H1 (cell line): ENCODE data around the gene GPC1. TPM values are rescaled to one million over a fixed set of nuclear protein-coding genes. Genes with fewer than 3 reads are reported as not detected.

Source experiments
- CTCF ChIA-PET: fragments of 300-600 bp; sonication (Branson Sonifier 250); formaldehyde crosslinking; loops from one replicate; lab custom pipeline; 2021; ENCODE audit not compliant: partially characterized antibody; lab: Charles Lee
- POLR2A ChIA-PET: fragments of 300-600 bp; sonication (Branson Sonifier 250); formaldehyde crosslinking; loops from one replicate; lab custom pipeline; 2021; ENCODE audit warnings: inconsistent platforms; ENCODE audit not compliant: partially characterized antibody; lab: Charles Lee
- DNase-seq, 2 experiments: peaks; one replicate each; pipeline versions ENCODE4 v3.0.0 to v3.0.0-alpha.2; 2010 to 2022; ENCODE audit warnings: low spot score in 2 of 2, low read depth in 1 of 2, mixed read lengths in 1 of 2
- FAIRE-seq: peaks from 2 replicates; lab custom pipeline; 2011; peaks lifted over from hg19 to GRCh38; lab: Jason Lieb, UNC
- H2AFZ ChIP-seq: 2 replicates; pipeline ENCODE4 v1.8.1; 2012; ENCODE audit warnings: low read length, inconsistent platforms
- H2AK5ac ChIP-seq: 2 replicates; pipeline ENCODE4 v1.6.1; 2013; ENCODE audit warnings: low read depth, low read length
- H2BK120ac ChIP-seq: replicated peaks from 2 replicates; pipeline ENCODE3; 2013; ENCODE audit warnings: low read depth, low read length, inconsistent platforms
- H2BK12ac ChIP-seq: 2 replicates; pipeline ENCODE4 v1.6.1; 2013; ENCODE audit warnings: low read depth, low read length
- H2BK15ac ChIP-seq: 2 replicates; pipeline ENCODE4 v1.6.1; 2013; ENCODE audit warnings: low read length
- H2BK20ac ChIP-seq: 2 replicates; pipeline ENCODE4 v1.6.1; 2013; ENCODE audit warnings: low read length
- H2BK5ac ChIP-seq: 2 replicates; pipeline ENCODE4 v1.6.1; 2013; ENCODE audit warnings: low read depth, low read length
- H3K14ac ChIP-seq: 2 replicates; pipeline ENCODE4 v1.6.1; 2013; ENCODE audit warnings: inconsistent platforms; ENCODE audit not compliant: insufficient read length
- H3K18ac ChIP-seq: 2 replicates; pipeline ENCODE4 v1.6.1; 2013; ENCODE audit warnings: low read length; ENCODE audit errors: extremely low read depth
- H3K23ac ChIP-seq: 2 replicates; pipeline ENCODE4 v1.6.1; 2013; ENCODE audit warnings: inconsistent platforms; ENCODE audit not compliant: insufficient read length
- H3K23me2 ChIP-seq: 2 replicates; pipeline ENCODE4 v1.6.1; 2013; ENCODE audit warnings: low read depth, low read length
- H3K27ac ChIP-seq: 2 replicates; pipeline ENCODE4 v1.6.1; 2011; ENCODE audit warnings: low read depth, low read length, inconsistent platforms
- H3K27me3 ChIP-seq, 4 experiments: replicated peaks in 1 of 4; 1 replicate in 1 of 4; 2 replicates in 3 of 4; pipeline versions ENCODE4 v1.6.1 to v1.8.1; 2011 to 2013; ENCODE audit warnings: low read length in 3 of 4, mild to moderate bottlenecking in 3 of 4, inconsistent platforms in 2 of 4, mixed read lengths in 2 of 4, moderate library complexity in 1 of 4; ENCODE audit not compliant: control insufficient read depth in 3 of 4, insufficient read depth in 3 of 4; ENCODE audit errors: extremely low read depth in 1 of 4
- H3K36me3 ChIP-seq, 4 experiments: 2 replicates each; pipeline versions ENCODE4 v1.6.1 to v1.8.1; 2011 to 2013; ENCODE audit warnings: mild to moderate bottlenecking in 4 of 4, low read length in 3 of 4, moderate library complexity in 2 of 4, control low read depth in 1 of 4, inconsistent platforms in 1 of 4; ENCODE audit not compliant: insufficient read depth in 4 of 4, control insufficient read depth in 2 of 4
- H3K4ac ChIP-seq: replicated peaks from 2 replicates; pipeline ENCODE3; 2013; ENCODE audit warnings: low read length, low read depth, mixed read lengths, inconsistent platforms; ENCODE audit not compliant: insufficient read length
- H3K4me1 ChIP-seq, 4 experiments: replicated peaks in 1 of 4; 1 replicate in 1 of 4; 2 replicates in 3 of 4; pipeline versions ENCODE4 v1.6.1 to v1.8.1; 2011 to 2013; ENCODE audit warnings: low read length in 3 of 4, inconsistent platforms in 2 of 4, mixed read lengths in 1 of 4; ENCODE audit not compliant: insufficient read depth in 4 of 4, control insufficient read depth in 3 of 4
- H3K4me2 ChIP-seq, 2 experiments: 2 replicates each; pipeline versions ENCODE4 v1.6.1 to v1.8.1; 2011 to 2013; ENCODE audit warnings: low read depth in 2 of 2, low read length in 2 of 2, control low read depth in 1 of 2, inconsistent platforms in 1 of 2, mild to moderate bottlenecking in 1 of 2; ENCODE audit not compliant: insufficient read depth in 1 of 2
- H3K4me3 ChIP-seq, 4 experiments: fragments of 200-600, 300-600 bp in 1 of 4; sonication (generic), shearing (Covaris generic), sonication (Bioruptor Twin) in 1 of 4; 2 replicates each; pipeline versions ENCODE4 v1.5.1 to v1.8.1; 2011 to 2016; ENCODE audit warnings: low read length in 4 of 4, low read depth in 3 of 4, control low read depth in 2 of 4, inconsistent platforms in 2 of 4, mild to moderate bottlenecking in 2 of 4, mixed read lengths in 1 of 4, moderate library complexity in 1 of 4; ENCODE audit not compliant: insufficient read depth in 2 of 4; ENCODE audit errors: extremely low read depth in 1 of 4
- H3K56ac ChIP-seq: replicated peaks from 2 replicates; pipeline ENCODE3; 2013; ENCODE audit warnings: low read depth, mild to moderate bottlenecking, mixed read lengths, low read length, inconsistent platforms; ENCODE audit not compliant: insufficient read length
- H3K79me1 ChIP-seq: 2 replicates; pipeline ENCODE4 v1.6.1; 2013; ENCODE audit warnings: low read depth, low read length, control low read depth
- H3K79me2 ChIP-seq, 2 experiments: 2 replicates each; pipeline versions ENCODE4 v1.6.1 to v1.8.1; 2012 to 2013; ENCODE audit warnings: low read length in 2 of 2, mild to moderate bottlenecking in 2 of 2, inconsistent platforms in 1 of 2; ENCODE audit not compliant: insufficient read depth in 2 of 2, control insufficient read depth in 1 of 2
- H3K9ac ChIP-seq, 4 experiments: replicated peaks in 1 of 4; 1 replicate in 1 of 4; 2 replicates in 3 of 4; pipeline versions ENCODE4 v1.6.1 to v1.8.1; 2011 to 2013; ENCODE audit warnings: low read depth in 3 of 4, low read length in 3 of 4, control low read depth in 2 of 4, mild to moderate bottlenecking in 2 of 4, moderate library complexity in 2 of 4, inconsistent platforms in 1 of 4; ENCODE audit errors: extremely low read depth in 1 of 4
- H3K9me3 ChIP-seq, 2 experiments: 2 replicates each; pipeline versions ENCODE4 v1.6.1 to v1.8.1; 2012 to 2013; ENCODE audit warnings: mild to moderate bottlenecking in 2 of 2, moderate library complexity in 2 of 2, control low read depth in 1 of 2, inconsistent platforms in 1 of 2, low read depth in 1 of 2, low read length in 1 of 2, mixed read lengths in 1 of 2; ENCODE audit not compliant: insufficient read depth in 2 of 2
- H4K20me1 ChIP-seq, 2 experiments: replicated peaks in 1 of 2; 2 replicates each; pipeline versions ENCODE3 to v1.8.1; 2011 to 2013; ENCODE audit warnings: inconsistent platforms in 2 of 2, low read length in 2 of 2, mild to moderate bottlenecking in 1 of 2; ENCODE audit not compliant: insufficient read depth in 2 of 2, control insufficient read depth in 1 of 2
- H4K5ac ChIP-seq: 2 replicates; pipeline ENCODE4 v1.6.1; 2013; ENCODE audit warnings: low read length, low read depth, mixed read lengths, inconsistent platforms; ENCODE audit not compliant: insufficient read length
- H4K8ac ChIP-seq: 2 replicates; pipeline ENCODE4 v1.8.0; 2013; ENCODE audit warnings: mild to moderate bottlenecking, moderate library complexity, low read length, inconsistent platforms; ENCODE audit not compliant: insufficient read depth; ENCODE audit errors: extremely low read depth
- H4K91ac ChIP-seq: replicated peaks from 2 replicates; pipeline ENCODE3; 2013; ENCODE audit warnings: low read length, mixed read lengths, inconsistent platforms; ENCODE audit not compliant: insufficient read length
- ASH2L ChIP-seq: fragments of 200-600, 300-600 bp; sonication (generic); IDR thresholded peaks from one replicate; pipeline ENCODE4 v1.7.1; 2017; ENCODE audit warnings: low read length
- CTCF ChIP-seq, 3 experiments: IDR thresholded peaks; 1 replicate in 2 of 3; 2 replicates in 1 of 3; pipeline versions ENCODE4 v1.5.1 to v1.6.1; 2011; ENCODE audit warnings: low read length in 3 of 3, mild to moderate bottlenecking in 3 of 3, inconsistent platforms in 2 of 3, low read depth in 1 of 3, moderate library complexity in 1 of 3; ENCODE audit not compliant: insufficient read depth in 1 of 3; ENCODE audit errors: control extremely low read depth in 1 of 3
- EGR1 ChIP-seq: IDR thresholded peaks from 2 replicates; pipeline ENCODE4 v1.6.1; 2011; ENCODE audit warnings: low read depth, low read length, borderline replicate concordance
- EP300 ChIP-seq, 2 experiments: IDR thresholded peaks; 1 replicate in 1 of 2; 2 replicates in 1 of 2; pipeline ENCODE4 v1.6.1; 2011 to 2012; ENCODE audit warnings: low read depth in 2 of 2, low read length in 2 of 2, mild to moderate bottlenecking in 2 of 2, borderline replicate concordance in 1 of 2, inconsistent platforms in 1 of 2, moderate library complexity in 1 of 2
- SP1 ChIP-seq: IDR thresholded peaks from 2 replicates; pipeline ENCODE4 v1.6.1; 2011; ENCODE audit warnings: low read depth, low read length
- WGBS, 2 experiments: shearing (Covaris generic) in 1 of 2; methylation state at CpG; one replicate each; pipeline versions ENCODE4 v1.1.6 to v1.1.7; 2013 to 2015; ENCODE audit warnings: low lambda C conversion rate in 2 of 2, mixed read lengths in 2 of 2, inconsistent platforms in 1 of 2, low coverage in 1 of 2, missing lambda C conversion rate in 1 of 2; ENCODE audit not compliant: insufficient replicate concordance in 2 of 2, insufficient coverage in 1 of 2, insufficient read length in 1 of 2; ENCODE audit errors: extremely low coverage in 1 of 2, missing lambda C conversion rate in 1 of 2; 5-methylcytosine and 5-hydroxymethylcytosine counted together
- polyA plus RNA-seq, 7 experiments: library from polyadenylated mRNA; depleted of rRNA in 3 of 7; stranded (reverse) in 5 of 7; unstranded in 2 of 7; fragments of >200 nt in 5 of 7; fragments of 200-250 nt in 2 of 7; gene quantifications; 1 replicate in 5 of 7; 2 replicates in 1 of 7; 4 replicates in 1 of 7; pipeline versions ENCODE4 v1.2.1 to v1.2.3, GENCODE V29; 2011 to 2013; ENCODE audit warnings: missing spikeins in 2 of 7, mixed read lengths in 2 of 7
- total RNA-seq: library from RNA; stranded (reverse); fragmentation: NEBNext Ultra II Directional; extraction: Animal tissue kit (Norgen Biotek cat#: 25700); gene quantifications from 2 replicates; pipeline ENCODE4 v1.2.1, GENCODE V29; 2021

Gene GPC1
- total and polyA plus RNA-seq, 2 of the 8 experiments (the other 6 are each of a cell fraction or from before 2014, with no cell fraction given), result 21.9 to 28.3 TPM

- Histone ChIP-seq H3K4me3 (no peak overlapping the region), H3K23ac (no peak overlapping the region), H3K36me3 (no peaks in the 10 kb centered on the region), H2AK5ac (no peak overlapping the region), H3K27ac (no peak overlapping the region), H3K14ac (no peak overlapping the region), H2AFZ (no peak overlapping the region), H3K79me2 (no peaks in the 10 kb centered on the region), H3K56ac (no peak overlapping the region), H3K18ac (no peak overlapping the region), H3K9me3 (no peaks in the 10 kb centered on the region; a peak in 1 of 4 replicates), H3K79me1 (no peaks in the 10 kb centered on the region), H2BK12ac (no peak overlapping the region), H3K4me2 (no peak overlapping the region), H3K27me3 (peaks cover 0 to 2% (median 0%) of the 10 kb centered on the region in 4 experiments; a peak in 1 of 7 replicates), H3K23me2 (no peaks in the 10 kb centered on the region), H4K20me1 (no peaks in the 10 kb centered on the region), H2BK5ac (no peak overlapping the region), H4K8ac (peak overlapping the region; percentile 51; the same call in 1 of the 2 replicates), H2BK120ac (no peak overlapping the region), H3K4me1 (no peaks in the 10 kb centered on the region), H4K91ac (no peak overlapping the region), H4K5ac (no peak overlapping the region), H3K4ac (no peak overlapping the region), H2BK20ac (no peak overlapping the region), H3K9ac (no peak overlapping the region), H2BK15ac (no peak overlapping the region)
- WGBS, 2 experiments, result 87% methylated on average over 16 of the region's 21 CpGs; no CpG with 5 or more reads in 1 of the 2 experiments
- DNase-seq, result no peak
- POLR2A ChIA-PET, result no interaction called here
- TF ChIP-seq CTCF (IDR thresholded peaks at IDR 0.05; ENCODE audit: control extremely low read depth in 1 of 3, insufficient read depth in 1 of 3, low read depth in 1 of 3, low read length in 3 of 3), result no peak
- TF ChIP-seq SP1, result no peak
- no peak for TF ChIP-seq EP300 (IDR thresholded peaks at IDR 0.05; ENCODE audit: borderline replicate concordance in 1 of 2, low read depth in 2 of 2, low read length in 2 of 2)
- no peak for TF ChIP-seq EGR1
- TF ChIP-seq ASH2L, result no peak
- no peak for FAIRE-seq
- CTCF ChIA-PET, result no interaction called here
These were observed 46.8 kb upstream of the GPC1 start for GRCh38 chr2:240388471-240389301.
